ENCODE measurements around the gene GPR153. TPM values are rescaled to one million over a fixed set of nuclear protein-coding genes. Genes with fewer than 3 reads are reported as not detected.
A peak's percentile ranks its signal among the peaks of the same experiment; 100 is the strongest.
"Not testable (repeated sequence)": the region's sequence is repeated elsewhere in the genome, so short reads cannot be mapped to it uniquely, and the experiment has no call there.

GPR153 gene
- total RNA-seq = 10 to 100 TPM in 1 of 2 donors, 1 to 10 TPM in 1; 9.3 to 11.8 TPM
- long read RNA-seq, donor 1, partial matches to known transcripts = 1 of 21 reads
- long read RNA-seq, donor 1, other reads (novel, unspliced or antisense) = 20 of 21 reads
- long read RNA-seq, donor 2, partial matches to known transcripts = 19 of 20 reads
- long read RNA-seq, donor 2, other reads (novel, unspliced or antisense) = 1 of 20 reads

DNA sequence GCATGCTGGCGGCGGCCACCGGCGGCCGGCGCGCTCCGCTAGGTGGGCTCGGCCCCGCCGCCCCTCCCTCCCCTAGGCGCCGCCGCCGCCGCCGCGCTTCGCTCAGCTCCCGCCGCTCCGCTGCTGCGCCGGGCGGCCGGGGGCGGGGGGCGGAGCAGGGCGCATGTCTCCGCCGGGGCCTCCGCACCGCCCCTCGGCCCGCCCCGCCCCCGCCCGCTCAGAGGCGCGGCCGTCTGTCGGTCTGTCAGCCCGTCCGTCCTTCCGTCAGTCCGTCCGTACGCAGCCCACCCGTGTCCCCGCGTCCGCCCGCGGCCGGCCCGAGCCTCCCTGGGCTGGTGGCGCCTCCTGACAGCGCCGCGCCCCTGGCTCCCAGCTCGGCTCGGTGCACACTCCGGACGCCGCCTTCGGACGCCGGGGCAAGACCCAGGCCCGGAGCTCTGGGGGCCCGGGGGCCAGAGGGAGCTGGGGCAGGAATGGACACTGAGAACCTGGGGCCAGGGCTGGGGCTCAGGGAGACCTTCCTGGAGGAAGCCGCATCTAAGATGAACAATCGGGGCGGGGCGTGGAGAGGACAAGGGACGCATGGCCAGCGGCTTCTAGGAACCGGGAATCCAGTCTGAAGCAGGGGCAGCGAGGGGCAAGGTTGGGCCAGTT, at the start of gene GPR153:
Gene GPR153, minus strand, starts transcription at position 138 of the 654 bp plus-strand sequence. CDS start 6,193 bp downstream, outside the sequence.
- no peak for DNase-seq (ENCODE audit: low spot score)
- intact Hi-C loops (cut with DNase I) = no loop called here

DNA sequence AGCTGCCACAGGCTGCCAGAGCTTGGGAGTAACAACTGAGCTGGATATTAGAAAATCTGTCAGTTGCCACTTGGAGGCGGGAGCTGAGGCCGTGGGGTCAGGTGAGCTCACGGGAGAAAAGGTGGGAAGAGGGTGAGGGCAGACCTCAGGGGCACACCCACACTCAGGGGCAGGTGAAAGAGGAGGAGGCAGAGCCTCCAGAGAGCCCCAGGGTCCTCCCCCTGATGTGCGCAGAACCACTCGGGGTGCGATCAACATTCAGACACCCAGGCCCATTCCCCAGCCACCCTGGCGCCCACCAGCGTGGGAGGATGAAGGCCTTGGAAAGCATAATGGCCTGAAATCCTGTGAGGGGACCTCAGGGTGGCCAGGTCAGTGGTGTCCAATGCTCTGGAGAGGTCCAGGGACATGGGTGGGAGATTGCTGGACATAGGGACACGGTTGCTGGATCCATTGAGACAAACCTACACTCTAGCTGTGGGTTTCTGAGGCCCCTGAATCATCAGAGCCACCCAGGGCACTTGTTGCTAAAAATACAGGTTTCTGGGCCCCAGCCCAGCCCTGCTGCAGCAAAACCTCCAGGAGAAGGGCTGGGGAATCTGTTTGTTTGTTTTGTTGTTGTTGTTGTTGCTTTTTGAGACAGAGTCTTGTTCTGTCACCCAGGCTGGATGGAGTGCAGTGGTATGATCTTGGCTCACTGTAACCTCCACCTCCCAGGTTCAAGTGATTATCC, 49.4 kb upstream of the GPR153 start:
- intact Hi-C loops (cut with DNase I) = no loop called here
- no peak for DNase-seq (ENCODE audit: low spot score)

GRCh38 chr1:6309564-6309963, 48.7 kb upstream of the GPR153 start:
- no peak for DNase-seq (ENCODE audit: low spot score)
- intact Hi-C loops (cut with DNase I) = no loop called here

- intact Hi-C loops (cut with DNase I) = no loop called here
- DNase-seq (ENCODE audit: low spot score) = no peak
Measured at GRCh38 chr1:6308449-6308848, 47.6 kb upstream of the GPR153 start.

- intact Hi-C loops (cut with DNase I); DNase-seq (ENCODE audit: low spot score): not testable (repeated sequence)
Measured at GRCh38 chr1:6307682-6308081, 46.8 kb upstream of the GPR153 start.

- intact Hi-C loops (cut with DNase I) = no loop called here
- no peak for DNase-seq (ENCODE audit: low spot score)
Measured at GRCh38 chr1:6307099-6307498, 46.2 kb upstream of the GPR153 start.

- intact Hi-C loops (cut with DNase I) = no loop called here
- no peak for DNase-seq (ENCODE audit: low spot score)
Measured at GRCh38 chr1:6303397-6304012, 42.6 kb upstream of the GPR153 start.

DNA sequence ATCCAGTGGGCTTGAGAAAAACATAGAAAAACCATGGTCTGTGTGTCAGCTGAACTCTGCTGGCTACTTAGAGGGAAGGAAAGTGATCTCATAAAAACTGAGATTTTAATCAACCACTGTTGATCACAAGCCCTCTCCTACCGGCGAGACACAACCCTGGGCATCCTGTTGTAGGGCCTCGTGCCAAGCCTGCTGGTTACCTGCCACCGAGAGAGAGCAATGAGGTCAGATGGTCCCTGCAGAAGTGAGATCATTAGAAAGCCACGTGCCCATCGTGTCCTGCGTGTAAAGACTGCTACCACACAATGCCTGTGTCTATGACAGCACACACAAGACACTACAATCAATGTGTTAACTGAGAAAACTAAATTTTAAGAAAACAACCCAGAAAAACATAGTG, 41.7 kb upstream of the GPR153 start:
- no peak for DNase-seq (ENCODE audit: low spot score)
- intact Hi-C loops (cut with DNase I) = no loop called here

DNA sequence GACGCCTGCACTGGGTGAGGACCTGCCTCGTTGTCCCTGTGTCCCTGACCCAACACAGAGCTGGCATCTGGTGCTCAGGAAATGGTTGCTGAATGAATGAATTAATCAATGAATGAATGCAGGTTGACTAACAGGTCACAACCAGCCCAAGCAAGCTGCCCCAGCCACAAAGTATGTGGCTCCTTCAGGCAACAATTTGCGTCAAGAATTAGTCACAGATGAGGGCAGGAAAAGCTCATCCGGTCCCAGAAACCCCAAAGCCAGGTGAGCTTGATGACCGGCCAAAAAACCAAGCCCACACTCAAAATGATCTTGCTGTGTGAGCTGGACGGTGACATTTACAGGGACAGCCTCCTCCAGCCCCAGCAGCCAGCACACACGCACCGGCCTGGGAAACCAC, 40.6 kb upstream of the GPR153 start:
- DNase-seq (ENCODE audit: low spot score) = no peak
- intact Hi-C loops (cut with DNase I) = no loop called here

DNA sequence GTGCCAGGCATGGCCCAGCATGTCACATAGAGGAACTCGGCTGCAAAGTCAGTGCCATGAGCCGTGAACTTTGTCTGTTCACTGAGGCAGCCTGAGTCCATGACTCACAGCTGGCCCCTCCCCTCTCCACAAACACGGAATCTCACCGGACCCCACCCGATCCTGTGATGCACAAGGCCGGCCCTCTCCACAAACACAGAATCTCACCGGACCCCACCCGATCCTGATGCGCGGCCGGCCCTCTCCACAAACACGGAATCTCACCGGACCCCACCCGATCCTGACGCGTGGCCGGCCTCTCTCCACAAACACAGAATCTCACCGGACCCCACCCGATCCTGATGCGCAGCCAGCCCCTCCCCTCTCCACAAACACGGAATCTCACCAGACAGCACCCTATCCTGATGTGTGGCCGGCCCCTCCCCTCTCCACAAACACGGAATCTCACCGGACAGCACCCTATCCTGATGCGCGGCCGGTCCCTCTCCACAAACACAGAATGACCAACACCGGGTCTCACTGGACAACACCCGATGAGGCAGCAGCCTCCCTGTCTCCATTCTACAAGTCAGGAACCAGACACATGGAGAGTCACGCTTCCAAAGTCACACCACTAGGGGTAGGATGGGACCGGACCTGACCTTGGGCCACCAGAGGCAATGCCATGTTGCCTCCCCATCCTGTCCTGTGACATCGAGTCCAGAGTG, 39.6 kb upstream of the GPR153 start:
- no peak for DNase-seq (ENCODE audit: low spot score)
- intact Hi-C loops (cut with DNase I) = no loop called here

DNA sequence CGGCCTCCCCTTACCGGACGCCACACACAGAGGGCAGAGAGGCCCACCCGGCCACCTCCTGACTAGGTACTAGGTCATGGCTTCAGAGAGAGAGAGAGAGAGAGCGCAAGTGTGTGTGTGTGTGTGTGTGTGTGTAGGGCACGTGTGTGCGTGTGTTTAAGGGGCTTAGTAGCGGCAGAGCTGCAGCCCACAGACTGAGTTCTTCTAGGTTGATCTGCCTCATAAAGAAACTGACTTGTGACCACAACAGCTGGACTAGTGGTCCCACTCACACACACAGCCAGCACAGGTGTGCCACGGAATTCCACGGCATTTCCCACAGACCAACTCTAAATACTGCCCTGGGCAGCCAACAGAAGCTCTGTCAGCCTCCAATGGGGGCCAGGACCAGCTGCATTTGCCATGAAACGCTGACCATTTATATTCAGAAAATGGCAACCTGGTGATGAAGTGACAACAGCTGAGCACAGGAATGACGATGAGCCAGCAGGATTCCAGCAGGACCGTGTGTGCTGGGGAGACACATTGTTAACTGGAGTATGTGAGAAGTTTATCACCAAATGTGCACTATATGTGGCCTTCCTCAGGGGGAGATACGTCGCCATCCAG, 38.8 kb upstream of the GPR153 start:
- no peak for DNase-seq (ENCODE audit: low spot score)
- intact Hi-C loops (cut with DNase I) = no loop called here

DNA sequence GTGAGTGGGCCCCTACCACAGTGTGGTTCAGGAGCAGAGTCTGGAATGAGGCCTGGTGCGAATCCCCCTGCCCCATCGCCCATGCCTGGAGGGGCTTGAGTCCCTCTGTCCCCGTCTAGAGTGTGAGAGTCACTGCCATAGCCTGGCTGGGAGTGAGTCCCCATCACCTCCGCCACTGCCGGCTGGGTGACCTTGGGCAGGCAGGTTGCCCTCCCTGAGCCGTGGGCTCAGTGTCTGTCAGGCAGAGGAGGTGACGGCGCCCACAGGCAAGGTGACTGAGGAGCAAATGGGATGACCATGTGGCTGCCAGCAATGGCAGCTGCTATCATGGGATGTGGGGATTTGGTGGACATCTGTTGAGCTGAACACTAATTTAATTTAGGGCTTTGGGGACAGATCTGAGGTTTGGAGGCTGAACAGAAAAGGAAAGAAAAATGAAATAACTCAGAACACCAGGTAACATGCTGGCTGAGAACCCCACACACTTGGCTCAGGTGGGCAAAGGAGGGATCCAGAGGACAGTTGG, 38.1 kb upstream of the GPR153 start:
- intact Hi-C loops (cut with DNase I) = no loop called here
- DNase-seq (ENCODE audit: low spot score) = no peak

- intact Hi-C loops (cut with DNase I) = no loop called here
- DNase-seq (ENCODE audit: low spot score) = no peak
Measured at GRCh38 chr1:6298530-6298929, 37.6 kb upstream of the GPR153 start.

- intact Hi-C loops (cut with DNase I) = no loop called here
- no peak for DNase-seq (ENCODE audit: low spot score)
Measured at GRCh38 chr1:6295910-6296309, 35.0 kb upstream of the GPR153 start.

DNA sequence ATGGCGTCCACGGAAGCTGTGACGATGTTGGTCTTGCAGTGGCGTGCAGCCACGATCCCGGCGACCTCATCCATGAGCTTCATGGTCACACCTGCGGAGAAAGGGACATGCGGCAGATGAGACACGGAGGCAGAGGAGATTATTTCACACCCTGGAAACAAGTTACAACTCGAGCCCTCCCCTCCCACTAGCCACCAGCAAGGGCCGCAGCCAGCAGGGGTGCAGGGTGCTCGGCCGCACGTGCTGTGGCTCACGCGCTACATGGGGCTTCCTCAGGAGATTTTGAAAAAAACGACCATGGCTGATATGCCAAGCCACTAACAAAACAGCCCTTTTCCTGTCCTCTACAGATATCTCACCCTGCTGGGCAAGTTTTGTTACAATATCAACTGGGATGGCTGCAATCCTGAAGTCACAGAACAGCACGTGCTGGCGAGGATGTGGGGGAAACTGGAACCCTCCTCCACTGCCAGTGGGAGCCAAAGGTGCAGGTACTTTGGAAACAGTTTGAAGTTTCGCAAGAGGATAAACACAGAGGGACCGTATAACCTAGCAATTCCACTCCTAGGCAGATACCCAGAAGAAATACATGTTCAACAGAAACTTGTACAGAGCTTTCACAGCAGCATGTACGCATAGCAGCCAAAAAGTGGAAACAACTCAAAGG, 34.1 kb upstream of the GPR153 start:
- DNase-seq (ENCODE audit: low spot score) = no peak
- intact Hi-C loops (cut with DNase I) = no loop called here

DNA sequence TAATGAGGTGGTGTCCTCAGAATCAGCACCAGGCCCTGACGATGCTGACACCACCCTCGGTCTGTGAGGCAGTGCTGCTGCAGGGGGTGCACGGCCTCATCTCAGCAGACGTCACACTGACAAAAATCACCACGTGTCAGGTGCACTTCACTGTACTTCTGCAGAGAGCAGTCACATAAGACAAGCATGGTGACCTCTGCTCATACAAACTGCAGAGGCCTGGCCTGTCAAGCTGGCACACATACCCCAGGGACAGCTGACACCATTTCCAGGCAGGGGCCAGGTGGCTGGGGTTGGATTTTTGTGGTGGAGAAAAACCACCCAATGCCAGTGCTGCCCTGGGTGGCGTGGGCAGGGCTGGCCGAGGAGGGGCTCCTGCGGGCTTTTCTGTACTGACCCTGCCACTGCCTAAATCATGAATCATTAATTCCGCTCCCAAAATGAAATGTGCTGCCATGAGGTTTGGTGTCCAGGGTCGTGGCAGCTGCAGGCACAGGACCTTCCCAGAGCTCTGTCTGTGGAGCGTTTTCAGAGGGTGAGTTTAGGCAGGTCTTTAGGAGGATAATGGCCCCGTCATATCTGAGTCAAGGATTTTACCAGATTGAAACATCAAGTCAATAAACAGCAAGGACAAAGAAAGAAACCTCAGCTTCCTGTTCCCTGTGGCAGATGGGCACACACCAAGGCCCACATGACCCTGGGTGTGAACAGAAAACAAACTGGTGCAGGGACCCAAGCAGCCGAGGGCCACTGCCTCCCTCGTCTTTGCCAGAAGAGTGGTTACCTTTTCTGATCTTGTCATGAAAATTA, 33.4 kb upstream of the GPR153 start:
- intact Hi-C loops (cut with DNase I) = no loop called here
- no peak for DNase-seq (ENCODE audit: low spot score)

GRCh38 chr1:6292102-6292501, 31.2 kb upstream of the GPR153 start:
- intact Hi-C loops (cut with DNase I) = no loop called here
- DNase-seq (ENCODE audit: low spot score) = no peak

DNA sequence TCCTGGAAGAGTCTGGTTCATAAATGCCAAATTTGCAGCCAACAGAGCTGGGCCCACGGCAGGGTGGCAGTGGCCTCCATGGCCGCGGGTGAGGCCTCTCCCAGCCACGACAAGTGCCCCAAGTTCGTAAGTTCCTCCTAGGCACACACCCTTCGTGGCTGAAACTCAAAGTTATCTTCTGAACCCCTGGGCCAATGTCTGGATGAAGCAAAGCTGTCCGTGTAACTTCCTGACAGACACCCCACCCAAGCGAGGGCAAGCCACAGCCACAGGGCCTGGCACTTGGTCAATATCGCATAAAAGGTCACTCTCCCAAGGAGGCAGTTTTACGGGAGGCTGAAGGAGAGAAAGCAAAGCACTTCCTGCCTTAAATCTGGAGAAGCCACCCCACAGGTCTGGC, 27.8 kb upstream of the GPR153 start:
- DNase-seq (ENCODE audit: low spot score) = peak; percentile 79
- intact Hi-C loops (cut with DNase I) = no loop called here
